BLaER1 (cell line): ENCODE measurements around the gene CNTD1.

Source experiments
- H3K27ac ChIP-seq: shearing (Covaris generic); formaldehyde crosslinking; 2 replicates; pipeline ENCODE4 v1.8.1; 2022
- H3K27me3 ChIP-seq: shearing (Covaris generic); formaldehyde crosslinking; 2 replicates; pipeline ENCODE4 v1.8.1; 2022
- H3K36me3 ChIP-seq: shearing (Covaris generic); formaldehyde crosslinking; 2 replicates; pipeline ENCODE4 v1.8.1; 2022
- H3K4me1 ChIP-seq: shearing (Covaris generic); formaldehyde crosslinking; 2 replicates; pipeline ENCODE4 v1.8.1; 2022
- H3K4me2 ChIP-seq: shearing (Covaris generic); formaldehyde crosslinking; 2 replicates; pipeline ENCODE4 v1.8.1; 2022
- H3K4me3 ChIP-seq: shearing (Covaris generic); formaldehyde crosslinking; 2 replicates; pipeline ENCODE4 v1.8.1; 2022
- H3K9ac ChIP-seq: shearing (Covaris generic); formaldehyde crosslinking; 2 replicates; pipeline ENCODE4 v1.8.1; 2022
- H3K9me3 ChIP-seq: shearing (Covaris generic); formaldehyde crosslinking; 2 replicates; pipeline ENCODE4 v1.8.1; 2022
- H4K20me1 ChIP-seq: shearing (Covaris generic); formaldehyde crosslinking; 2 replicates; pipeline ENCODE4 v1.8.1; 2022
- Cebpa-rat ChIP-seq: shearing (Covaris generic); IDR thresholded peaks from 2 replicates; pipeline ENCODE4 v1.8.1; 2022

Gene CNTD1

DNA sequence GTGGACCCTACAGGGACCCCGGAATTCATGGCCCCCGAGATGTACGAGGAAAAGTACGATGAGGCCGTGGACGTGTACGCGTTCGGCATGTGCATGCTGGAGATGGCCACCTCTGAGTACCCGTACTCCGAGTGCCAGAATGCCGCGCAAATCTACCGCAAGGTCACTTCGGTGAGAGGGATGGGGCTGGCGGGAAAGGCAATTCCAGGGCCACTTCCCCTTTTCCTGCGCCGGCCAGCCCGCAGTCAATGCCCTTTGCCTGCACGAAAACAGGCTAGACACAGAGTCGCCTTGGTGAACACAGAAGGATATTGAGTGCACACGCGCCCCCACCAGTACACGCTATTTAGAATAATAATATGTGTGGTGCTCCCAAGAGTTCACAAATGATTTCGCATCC is 14.3 kb upstream of the CNTD1 start:
- H4K20me1 ChIP-seq, result peaks cover 43% of the 10 kb centered on the region; the same call in 1 of the 2 replicates
- peaks cover 7% of the 10 kb centered on the region; the same call in 1 of the 2 replicates for H3K36me3 ChIP-seq
- H3K27me3 ChIP-seq, result peaks cover 84% of the 10 kb centered on the region
- no peak overlapping the region for H3K4me2 ChIP-seq
- peaks cover 4% of the 10 kb centered on the region; the same call in 1 of the 2 replicates for H3K9me3 ChIP-seq
- no peak for TF ChIP-seq Cebpa-rat
- peaks cover 9% of the 10 kb centered on the region; the same call in 1 of the 2 replicates for H3K4me1 ChIP-seq
- H3K4me3 ChIP-seq, result no peak overlapping the region
- no peak overlapping the region for H3K27ac ChIP-seq
- H3K9ac ChIP-seq, result no peak overlapping the region

DNA sequence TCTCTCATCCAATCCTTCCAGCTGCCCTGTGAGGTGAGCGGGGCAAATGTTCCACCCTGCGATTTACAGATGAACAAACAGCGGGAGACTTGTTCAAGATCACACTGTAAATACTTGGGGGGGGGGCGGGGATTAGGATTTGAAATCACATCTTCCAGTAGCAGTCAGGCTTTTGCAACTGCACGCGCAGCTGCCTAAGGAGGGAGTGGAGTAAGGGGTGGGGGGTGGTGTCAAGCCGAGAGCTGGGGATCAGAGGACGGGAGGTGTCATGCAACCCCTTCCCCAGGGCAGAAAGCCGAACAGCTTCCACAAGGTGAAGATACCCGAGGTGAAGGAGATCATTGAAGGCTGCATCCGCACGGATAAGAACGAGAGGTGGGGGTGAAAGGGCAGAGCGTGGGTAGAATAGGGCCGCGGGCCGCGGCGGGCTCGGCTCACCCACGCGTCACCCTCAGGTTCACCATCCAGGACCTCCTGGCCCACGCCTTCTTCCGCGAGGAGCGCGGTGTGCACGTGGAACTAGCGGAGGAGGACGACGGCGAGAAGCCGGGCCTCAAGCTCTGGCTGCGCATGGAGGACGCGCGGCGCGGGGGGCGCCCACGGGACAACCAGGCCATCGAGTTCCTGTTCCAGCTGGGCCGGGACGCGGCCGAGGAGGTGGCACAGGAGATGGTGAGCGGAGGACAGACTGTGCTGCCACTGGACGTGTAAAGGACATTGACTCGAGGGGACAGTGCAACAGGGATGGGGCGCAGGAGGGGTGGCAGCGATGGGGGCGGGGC is 13.7 kb upstream of the CNTD1 start:
- peaks cover 4% of the 10 kb centered on the region; the same call in 1 of the 2 replicates for H3K9me3 ChIP-seq
- peaks cover 5% of the 10 kb centered on the region; the same call in 1 of the 2 replicates for H3K4me1 ChIP-seq
- peaks cover 78% of the 10 kb centered on the region for H3K27me3 ChIP-seq
- peaks cover under 1% of the 10 kb centered on the region; the same call in 1 of the 2 replicates for H3K36me3 ChIP-seq
- no peak for TF ChIP-seq Cebpa-rat
- no peak overlapping the region for H3K4me3 ChIP-seq
- peaks cover 37% of the 10 kb centered on the region; the same call in 1 of the 2 replicates for H4K20me1 ChIP-seq
- H3K9ac ChIP-seq, result no peak overlapping the region
- no peak overlapping the region for H3K4me2 ChIP-seq
- H3K27ac ChIP-seq, result no peak overlapping the region

DNA sequence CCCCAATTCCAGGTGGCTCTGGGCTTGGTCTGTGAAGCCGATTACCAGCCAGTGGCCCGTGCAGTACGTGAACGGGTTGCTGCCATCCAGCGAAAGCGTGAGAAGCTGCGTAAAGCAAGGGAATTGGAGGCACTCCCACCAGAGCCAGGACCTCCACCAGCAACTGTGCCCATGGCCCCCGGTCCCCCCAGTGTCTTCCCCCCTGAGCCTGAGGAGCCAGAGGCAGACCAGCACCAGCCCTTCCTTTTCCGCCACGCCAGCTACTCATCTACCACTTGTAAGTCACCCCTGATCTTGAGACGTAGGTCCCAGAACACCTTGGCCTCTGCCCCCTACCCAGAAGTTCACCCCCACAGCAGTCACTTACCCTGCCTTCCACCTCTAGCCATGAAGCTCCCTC is 11.4 kb upstream of the CNTD1 start:
- Histone ChIP-seq H4K20me1 (peaks cover 19% of the 10 kb centered on the region; the same call in 1 of the 2 replicates), H3K27ac (no peak overlapping the region), H3K27me3 (peaks cover 56% of the 10 kb centered on the region), H3K9ac (no peak overlapping the region), H3K4me3 (no peak overlapping the region), H3K4me2 (no peak overlapping the region), H3K36me3 (no peaks in the 10 kb centered on the region), H3K9me3 (peaks cover 4% of the 10 kb centered on the region; the same call in 1 of the 2 replicates), H3K4me1 (no peaks in the 10 kb centered on the region)
- no peak for TF ChIP-seq Cebpa-rat

DNA sequence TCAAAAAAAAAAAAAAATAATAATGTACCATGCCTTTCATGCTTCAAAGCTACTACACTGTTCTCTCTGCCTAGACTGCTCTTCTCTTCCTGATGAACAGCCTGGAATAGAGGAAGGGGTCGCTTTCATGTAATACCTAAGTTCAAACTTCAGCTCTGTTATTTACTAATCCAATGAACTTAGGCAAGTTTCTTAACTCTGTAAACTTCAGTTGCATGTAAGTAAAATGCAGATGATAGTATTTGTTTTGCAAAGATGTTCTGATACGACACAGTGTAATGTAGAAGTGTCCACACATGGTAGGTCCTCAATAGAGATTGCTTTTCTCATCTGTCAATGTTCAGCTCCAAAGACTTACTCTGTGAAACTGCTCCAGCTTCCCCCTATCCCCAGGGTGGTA is 6.7 kb upstream of the CNTD1 start:
- H3K9me3 ChIP-seq, result no peaks in the 10 kb centered on the region
- no peak overlapping the region for H3K9ac ChIP-seq
- peaks cover 9% of the 10 kb centered on the region for H3K27me3 ChIP-seq
- peaks cover 18% of the 10 kb centered on the region for H3K36me3 ChIP-seq
- no peaks in the 10 kb centered on the region for H4K20me1 ChIP-seq
- no peak overlapping the region for H3K27ac ChIP-seq
- H3K4me3 ChIP-seq, result no peak overlapping the region
- H3K4me2 ChIP-seq, result no peak overlapping the region
- peaks cover 4% of the 10 kb centered on the region for H3K4me1 ChIP-seq
- no peak for TF ChIP-seq Cebpa-rat

DNA sequence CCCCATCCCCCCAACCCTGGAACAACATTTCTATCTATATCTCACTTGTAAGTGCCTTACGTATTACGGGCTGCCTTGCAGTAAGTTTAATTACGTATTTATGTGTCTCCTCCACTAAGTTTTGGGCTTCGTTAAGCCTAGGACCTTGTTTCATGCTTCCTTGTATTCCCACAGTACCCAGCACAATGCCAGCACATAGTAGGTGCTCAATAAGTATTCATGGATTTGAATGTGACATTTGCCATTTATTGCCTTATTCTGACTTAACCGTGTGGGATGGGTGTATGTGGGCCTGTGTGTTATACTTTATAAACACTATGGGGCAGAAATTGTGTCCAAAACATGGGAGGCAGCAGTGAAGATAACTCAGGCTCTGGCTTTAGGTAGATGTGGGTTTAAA is 6.1 kb upstream of the CNTD1 start:
- Histone ChIP-seq H3K4me1 (peaks cover 10% of the 10 kb centered on the region), H3K36me3 (peaks cover 21% of the 10 kb centered on the region), H3K27me3 (peaks cover 3% of the 10 kb centered on the region; the same call in 1 of the 2 replicates), H3K4me2 (no peak overlapping the region), H4K20me1 (no peaks in the 10 kb centered on the region), H3K9ac (no peak overlapping the region), H3K27ac (no peak overlapping the region), H3K4me3 (no peak overlapping the region), H3K9me3 (no peaks in the 10 kb centered on the region)
- no peak for TF ChIP-seq Cebpa-rat

DNA sequence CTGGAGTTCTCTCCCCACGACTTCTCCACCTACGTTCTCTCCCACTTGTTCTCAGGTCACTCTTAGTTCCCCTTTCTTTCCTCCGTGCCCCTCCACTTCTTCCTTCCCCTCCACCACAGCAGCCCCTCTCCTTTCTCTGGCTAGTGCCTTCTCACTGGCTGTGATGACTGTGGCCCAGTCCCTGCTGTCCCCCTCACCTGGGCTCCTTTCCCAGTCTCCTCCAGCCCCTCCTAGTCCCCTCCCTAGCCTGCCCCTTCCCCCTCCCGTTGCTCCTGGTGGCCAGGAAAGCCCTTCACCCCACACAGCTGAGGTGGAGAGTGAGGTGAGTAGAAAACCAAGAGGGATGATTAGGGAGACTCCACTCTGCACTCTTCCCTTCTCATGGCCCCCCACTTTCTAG is 3.6 kb upstream of the CNTD1 start:
- Histone ChIP-seq H3K4me3 (no peak overlapping the region), H4K20me1 (no peaks in the 10 kb centered on the region), H3K4me1 (peaks cover 21% of the 10 kb centered on the region), H3K9ac (no peak overlapping the region), H3K9me3 (no peaks in the 10 kb centered on the region), H3K4me2 (no peak overlapping the region), H3K27ac (no peak overlapping the region), H3K27me3 (no peaks in the 10 kb centered on the region), H3K36me3 (peaks cover 21% of the 10 kb centered on the region)
- TF ChIP-seq Cebpa-rat, result no peak

DNA sequence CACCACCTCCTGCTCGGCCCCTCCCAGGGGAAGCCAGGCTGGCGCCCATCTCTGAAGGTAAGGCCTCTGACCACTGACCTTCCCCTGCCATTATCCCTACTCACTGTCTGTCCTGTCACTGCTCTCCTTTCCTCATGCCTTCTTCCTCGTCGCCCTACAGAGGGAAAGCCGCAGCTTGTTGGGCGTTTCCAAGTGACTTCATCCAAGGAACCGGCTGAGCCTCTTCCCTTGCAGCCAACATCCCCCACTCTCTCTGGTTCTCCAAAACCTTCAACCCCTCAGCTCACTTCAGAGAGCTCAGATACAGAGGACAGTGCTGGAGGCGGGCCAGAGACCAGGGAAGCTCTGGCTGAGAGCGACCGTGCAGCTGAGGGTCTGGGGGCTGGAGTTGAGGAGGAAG is 3.2 kb upstream of the CNTD1 start:
- peaks cover 21% of the 10 kb centered on the region for H3K36me3 ChIP-seq
- H3K9me3 ChIP-seq, result no peaks in the 10 kb centered on the region
- H3K27me3 ChIP-seq, result no peaks in the 10 kb centered on the region
- no peak overlapping the region for H3K4me2 ChIP-seq
- H3K4me3 ChIP-seq, result no peak overlapping the region
- no peak for TF ChIP-seq Cebpa-rat
- no peaks in the 10 kb centered on the region for H4K20me1 ChIP-seq
- no peak overlapping the region for H3K9ac ChIP-seq
- peaks cover 21% of the 10 kb centered on the region for H3K4me1 ChIP-seq
- H3K27ac ChIP-seq, result no peak overlapping the region

DNA sequence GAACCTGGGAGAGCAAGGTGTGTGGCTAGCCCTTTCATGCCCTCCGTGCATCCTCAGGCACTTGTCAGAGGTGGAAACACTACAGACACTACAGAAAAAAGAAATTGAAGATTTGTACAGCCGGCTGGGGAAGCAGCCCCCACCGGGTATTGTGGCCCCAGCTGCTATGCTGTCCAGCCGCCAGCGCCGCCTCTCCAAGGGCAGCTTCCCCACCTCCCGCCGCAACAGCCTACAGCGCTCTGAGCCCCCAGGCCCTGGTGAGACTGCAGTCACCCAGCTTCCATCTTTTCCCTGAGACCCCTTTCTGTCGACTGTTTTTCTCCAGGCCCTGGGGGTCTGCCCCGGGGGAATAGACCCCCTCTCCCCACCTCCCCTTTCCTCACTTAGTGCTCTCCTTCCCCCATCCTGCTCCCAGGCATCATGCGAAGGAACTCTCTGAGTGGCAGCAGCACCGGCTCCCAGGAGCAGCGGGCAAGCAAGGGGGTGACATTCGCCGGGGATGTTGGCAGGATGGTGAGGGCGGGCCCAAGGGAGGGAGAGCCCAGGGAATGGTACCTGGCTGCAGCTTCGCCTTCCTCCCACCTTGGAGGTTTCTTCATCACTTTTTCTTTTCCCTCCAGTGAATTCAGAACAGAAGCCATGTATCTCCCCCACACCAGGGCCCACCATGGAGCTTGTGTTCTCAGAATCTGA is 2.4 kb upstream of the CNTD1 start:
- Histone ChIP-seq H3K9ac (no peak overlapping the region), H3K27me3 (no peaks in the 10 kb centered on the region), H3K27ac (no peak overlapping the region), H3K4me1 (peaks cover 21% of the 10 kb centered on the region), H3K4me2 (no peak overlapping the region), H4K20me1 (no peaks in the 10 kb centered on the region), H3K36me3 (peaks cover 21% of the 10 kb centered on the region), H3K4me3 (no peak overlapping the region), H3K9me3 (no peaks in the 10 kb centered on the region)
- TF ChIP-seq Cebpa-rat, result no peak

DNA sequence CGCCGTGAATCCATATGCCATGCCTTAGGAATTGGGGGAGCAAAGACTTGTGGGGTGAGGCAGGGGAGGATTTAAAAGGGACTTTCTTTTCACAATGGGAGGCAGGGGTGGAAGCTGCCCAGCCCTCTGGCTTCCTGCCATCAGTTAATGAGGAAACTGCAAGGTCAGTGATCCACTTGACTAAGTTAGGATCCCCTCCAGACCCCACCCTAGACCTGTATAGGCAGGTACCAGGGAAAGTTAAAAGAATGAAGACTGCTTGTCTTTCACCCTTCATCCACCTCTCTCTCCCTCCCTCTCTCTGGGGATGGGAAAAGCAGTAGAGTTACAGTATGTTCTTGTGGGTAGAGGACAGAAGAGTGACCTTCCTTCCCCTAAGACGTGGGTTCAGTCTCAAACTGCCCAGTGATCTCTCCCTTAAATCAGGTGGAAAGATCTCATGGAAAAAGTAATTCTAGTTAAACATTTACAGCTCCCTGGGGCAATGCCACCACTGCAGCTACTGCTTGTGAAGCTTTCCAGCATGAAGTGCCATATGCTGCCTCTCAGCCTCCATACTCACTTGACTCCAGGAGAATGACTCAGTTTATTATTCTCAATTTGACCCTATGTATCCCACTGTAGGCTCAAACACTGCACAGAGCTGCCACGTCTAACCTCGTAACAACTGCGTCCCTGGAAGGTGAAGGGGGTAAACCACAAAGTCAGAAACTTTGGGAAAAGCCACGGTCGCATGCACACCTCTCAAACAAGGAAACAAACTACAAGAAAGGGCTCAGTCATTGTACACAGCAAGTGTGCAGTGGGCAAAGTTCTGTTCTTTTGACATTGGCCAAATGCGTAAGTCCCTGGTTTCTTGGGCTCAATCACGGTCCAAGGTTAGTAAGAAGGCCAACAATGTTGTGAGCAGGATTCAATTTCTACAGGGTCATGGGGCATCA is 1.3 kb upstream of the CNTD1 start:
- Histone ChIP-seq H3K9ac (peak overlapping the region; percentile 85), H3K9me3 (no peaks in the 10 kb centered on the region), H4K20me1 (no peaks in the 10 kb centered on the region), H3K36me3 (peaks cover 21% of the 10 kb centered on the region), H3K27me3 (no peaks in the 10 kb centered on the region), H3K4me1 (peaks cover 21% of the 10 kb centered on the region), H3K4me3 (peak overlapping the region; percentile 85), H3K27ac (0 out of 2 replicates have a peak overlapping the region, but pooled peaks have one; percentile 69), H3K4me2 (peak overlapping the region; percentile 98)
- TF ChIP-seq Cebpa-rat, result no peak
